ENCODE measurements around the gene CASKIN2.
A peak's percentile ranks its signal among the peaks of the same experiment; 100 is the strongest.

The CASKIN2 gene

DNA sequence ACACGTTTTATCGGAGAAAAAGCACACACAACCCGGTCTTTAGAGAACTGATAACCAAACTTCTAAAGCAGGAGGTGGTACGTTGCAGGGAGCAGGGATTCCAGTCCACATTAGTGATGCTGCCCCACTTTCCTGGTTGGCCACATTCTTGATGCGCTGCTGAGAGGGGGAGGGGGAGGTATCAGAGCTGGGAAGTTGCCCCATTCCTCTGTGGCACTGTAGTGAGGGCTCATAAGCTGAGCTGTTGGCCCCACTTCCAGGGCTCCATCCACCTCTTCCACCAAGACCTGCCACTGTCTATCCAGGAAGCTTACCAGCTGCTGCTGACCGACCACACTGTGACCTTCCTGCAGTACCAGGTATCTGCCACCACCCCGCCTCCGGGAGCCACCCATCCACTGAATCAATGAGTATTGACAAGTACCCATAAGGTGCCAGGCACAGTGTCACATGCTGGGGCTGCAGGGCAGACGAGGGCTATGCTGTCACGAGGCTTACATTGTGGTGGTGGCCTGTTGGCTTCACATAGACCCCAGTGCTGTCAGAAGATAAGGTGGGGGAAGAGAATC, 2.0 kb upstream of the CASKIN2 start:
- TF ChIP-seq, protein P1, sequence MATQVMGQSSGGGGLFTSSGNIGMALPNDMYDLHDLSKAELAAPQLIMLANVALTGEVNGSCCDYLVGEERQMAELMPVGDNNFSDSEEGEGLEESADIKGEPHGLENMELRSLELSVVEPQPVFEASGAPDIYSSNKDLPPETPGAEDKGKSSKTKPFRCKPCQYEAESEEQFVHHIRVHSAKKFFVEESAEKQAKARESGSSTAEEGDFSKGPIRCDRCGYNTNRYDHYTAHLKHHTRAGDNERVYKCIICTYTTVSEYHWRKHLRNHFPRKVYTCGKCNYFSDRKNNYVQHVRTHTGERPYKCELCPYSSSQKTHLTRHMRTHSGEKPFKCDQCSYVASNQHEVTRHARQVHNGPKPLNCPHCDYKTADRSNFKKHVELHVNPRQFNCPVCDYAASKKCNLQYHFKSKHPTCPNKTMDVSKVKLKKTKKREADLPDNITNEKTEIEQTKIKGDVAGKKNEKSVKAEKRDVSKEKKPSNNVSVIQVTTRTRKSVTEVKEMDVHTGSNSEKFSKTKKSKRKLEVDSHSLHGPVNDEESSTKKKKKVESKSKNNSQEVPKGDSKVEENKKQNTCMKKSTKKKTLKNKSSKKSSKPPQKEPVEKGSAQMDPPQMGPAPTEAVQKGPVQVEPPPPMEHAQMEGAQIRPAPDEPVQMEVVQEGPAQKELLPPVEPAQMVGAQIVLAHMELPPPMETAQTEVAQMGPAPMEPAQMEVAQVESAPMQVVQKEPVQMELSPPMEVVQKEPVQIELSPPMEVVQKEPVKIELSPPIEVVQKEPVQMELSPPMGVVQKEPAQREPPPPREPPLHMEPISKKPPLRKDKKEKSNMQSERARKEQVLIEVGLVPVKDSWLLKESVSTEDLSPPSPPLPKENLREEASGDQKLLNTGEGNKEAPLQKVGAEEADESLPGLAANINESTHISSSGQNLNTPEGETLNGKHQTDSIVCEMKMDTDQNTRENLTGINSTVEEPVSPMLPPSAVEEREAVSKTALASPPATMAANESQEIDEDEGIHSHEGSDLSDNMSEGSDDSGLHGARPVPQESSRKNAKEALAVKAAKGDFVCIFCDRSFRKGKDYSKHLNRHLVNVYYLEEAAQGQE (IDR thresholded peaks at IDR 0.05; ENCODE audit: low read depth) = no peak
- no peak for TF ChIP-seq ZBTB7A (IDR thresholded peaks at IDR 0.05; ENCODE audit: low read depth)
- TF ChIP-seq TCF12 (IDR thresholded peaks at IDR 0.05; ENCODE audit: low read depth) = no peak
- no peak for TF ChIP-seq CREB1 (IDR thresholded peaks at IDR 0.05; ENCODE audit: low read depth)
- no peak for TF ChIP-seq FOXM1 (IDR thresholded peaks at IDR 0.05; ENCODE audit: borderline replicate concordance, low read depth)
- no peak for TF ChIP-seq TAF1 (IDR thresholded peaks at IDR 0.05; ENCODE audit: low read depth)
- TF ChIP-seq YY1 (IDR thresholded peaks at IDR 0.05; ENCODE audit: low read depth) = no peak
- TF ChIP-seq, protein P2, sequence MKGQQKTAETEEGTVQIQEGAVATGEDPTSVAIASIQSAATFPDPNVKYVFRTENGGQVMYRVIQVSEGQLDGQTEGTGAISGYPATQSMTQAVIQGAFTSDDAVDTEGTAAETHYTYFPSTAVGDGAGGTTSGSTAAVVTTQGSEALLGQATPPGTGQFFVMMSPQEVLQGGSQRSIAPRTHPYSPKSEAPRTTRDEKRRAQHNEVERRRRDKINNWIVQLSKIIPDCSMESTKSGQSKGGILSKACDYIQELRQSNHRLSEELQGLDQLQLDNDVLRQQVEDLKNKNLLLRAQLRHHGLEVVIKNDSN (IDR thresholded peaks at IDR 0.05) = no peak
- no peak for TF ChIP-seq RAD21 (IDR thresholded peaks at IDR 0.05; ENCODE audit: low read depth)
- TF ChIP-seq, protein P3, sequence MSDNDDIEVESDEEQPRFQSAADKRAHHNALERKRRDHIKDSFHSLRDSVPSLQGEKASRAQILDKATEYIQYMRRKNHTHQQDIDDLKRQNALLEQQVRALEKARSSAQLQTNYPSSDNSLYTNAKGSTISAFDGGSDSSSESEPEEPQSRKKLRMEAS (IDR thresholded peaks at IDR 0.05) = no peak
- TF ChIP-seq EP300 (IDR thresholded peaks at IDR 0.05; ENCODE audit: borderline replicate concordance) = no peak
- TF ChIP-seq NFIC (IDR thresholded peaks at IDR 0.05) = no peak
- no peak for TF ChIP-seq CEBPB (IDR thresholded peaks at IDR 0.05)
- TF ChIP-seq TEAD4 (IDR thresholded peaks at IDR 0.05) = no peak
- no peak for TF ChIP-seq EGR1 (IDR thresholded peaks at IDR 0.05)

DNA sequence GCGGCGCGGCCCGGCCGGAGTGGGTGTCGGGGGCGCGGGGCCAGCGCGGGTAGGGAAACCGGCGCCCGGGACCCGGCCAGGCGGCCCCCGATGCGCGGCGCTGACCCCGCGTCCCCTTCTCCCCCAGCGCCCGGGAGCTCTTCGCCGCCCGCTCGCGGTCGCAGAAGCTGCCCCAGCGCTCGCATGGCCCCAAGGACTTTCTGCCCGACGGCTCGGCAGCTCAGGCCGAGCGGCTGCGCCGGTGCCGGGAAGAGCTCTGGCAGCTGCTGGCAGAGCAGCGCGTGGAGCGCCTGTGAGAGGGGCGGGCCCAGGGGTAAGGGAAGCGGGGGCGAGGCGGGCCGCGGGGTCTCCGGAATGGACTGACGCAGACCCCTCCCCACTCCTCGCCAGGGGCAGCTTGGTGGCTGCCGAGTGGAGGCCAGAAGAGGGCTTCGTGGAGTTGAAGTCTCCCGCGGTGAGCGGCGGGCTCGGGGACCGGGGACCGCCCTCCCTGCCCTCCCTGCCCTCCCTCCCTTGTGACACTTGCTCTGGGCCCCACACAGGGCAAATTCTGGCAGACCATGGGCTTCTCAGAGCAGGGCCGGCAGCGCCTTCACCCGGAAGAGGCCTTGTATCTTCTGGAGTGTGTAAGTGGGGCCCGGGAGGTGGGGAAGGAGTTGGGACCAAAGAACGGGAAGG, 1.4 kb upstream of the CASKIN2 start:
- TF ChIP-seq EP300 (IDR thresholded peaks at IDR 0.05; ENCODE audit: borderline replicate concordance) (peak; percentile 16; the same call in 1 of the 2 replicates), EGR1 (IDR thresholded peaks at IDR 0.05) (peak; percentile 67), ZBTB7A (IDR thresholded peaks at IDR 0.05; ENCODE audit: low read depth) (peak; percentile 74; the same call in 1 of the 2 replicates), CREB1 (IDR thresholded peaks at IDR 0.05; ENCODE audit: low read depth) (no peak)

DNA sequence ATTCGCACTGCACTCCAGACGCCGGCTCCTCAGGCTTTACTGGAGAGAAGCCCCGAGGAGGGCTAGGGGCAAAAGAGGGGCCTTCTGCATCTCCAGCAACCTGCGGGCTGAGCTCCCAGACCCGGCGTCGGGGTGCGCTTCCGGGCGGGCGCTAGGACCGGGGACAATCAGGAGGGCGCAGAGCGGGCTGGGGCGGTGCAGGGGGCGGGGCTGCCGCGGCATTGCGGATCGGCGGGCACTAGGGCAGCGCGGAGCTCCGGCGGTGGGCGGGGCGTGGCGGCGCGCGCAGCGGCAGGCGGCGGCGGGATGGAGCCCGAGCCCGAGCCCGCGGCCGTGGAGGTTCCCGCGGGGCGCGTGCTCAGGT, 900 bp upstream of the CASKIN2 start, which contains the start of gene TSEN54:
TSEN54 (plus strand) TSS at position 274 of the 364 bp plus-strand sequence; CDS start at position 307, 33 bp downstream.
- TF ChIP-seq YY1 (IDR thresholded peaks at IDR 0.05; ENCODE audit: low read depth) = no peak; the same call in 1 of the 2 replicates
- TF ChIP-seq EP300 (IDR thresholded peaks at IDR 0.05; ENCODE audit: borderline replicate concordance) = no peak
- TF ChIP-seq EGR1 (IDR thresholded peaks at IDR 0.05) = no peak
- TF ChIP-seq NFIC (IDR thresholded peaks at IDR 0.05) = no peak
- TF ChIP-seq, protein P1 (IDR thresholded peaks at IDR 0.05; ENCODE audit: low read depth) = no peak
- TF ChIP-seq RAD21 (IDR thresholded peaks at IDR 0.05; ENCODE audit: low read depth) = no peak
- TF ChIP-seq, protein P3 (IDR thresholded peaks at IDR 0.05) = peak; percentile 40; the same call in 1 of the 2 replicates
- TF ChIP-seq, protein P2 (IDR thresholded peaks at IDR 0.05) = no peak
- no peak for TF ChIP-seq TAF1 (IDR thresholded peaks at IDR 0.05; ENCODE audit: low read depth)
- peak; percentile 55 for TF ChIP-seq TEAD4 (IDR thresholded peaks at IDR 0.05)
- no peak for TF ChIP-seq ZBTB7A (IDR thresholded peaks at IDR 0.05; ENCODE audit: low read depth)
- no peak for TF ChIP-seq CEBPB (IDR thresholded peaks at IDR 0.05)
- TF ChIP-seq TCF12 (IDR thresholded peaks at IDR 0.05; ENCODE audit: low read depth) = no peak; the same call in 1 of the 2 replicates
- no peak for TF ChIP-seq FOXM1 (IDR thresholded peaks at IDR 0.05; ENCODE audit: borderline replicate concordance, low read depth)
- no peak for TF ChIP-seq CREB1 (IDR thresholded peaks at IDR 0.05; ENCODE audit: low read depth)

DNA sequence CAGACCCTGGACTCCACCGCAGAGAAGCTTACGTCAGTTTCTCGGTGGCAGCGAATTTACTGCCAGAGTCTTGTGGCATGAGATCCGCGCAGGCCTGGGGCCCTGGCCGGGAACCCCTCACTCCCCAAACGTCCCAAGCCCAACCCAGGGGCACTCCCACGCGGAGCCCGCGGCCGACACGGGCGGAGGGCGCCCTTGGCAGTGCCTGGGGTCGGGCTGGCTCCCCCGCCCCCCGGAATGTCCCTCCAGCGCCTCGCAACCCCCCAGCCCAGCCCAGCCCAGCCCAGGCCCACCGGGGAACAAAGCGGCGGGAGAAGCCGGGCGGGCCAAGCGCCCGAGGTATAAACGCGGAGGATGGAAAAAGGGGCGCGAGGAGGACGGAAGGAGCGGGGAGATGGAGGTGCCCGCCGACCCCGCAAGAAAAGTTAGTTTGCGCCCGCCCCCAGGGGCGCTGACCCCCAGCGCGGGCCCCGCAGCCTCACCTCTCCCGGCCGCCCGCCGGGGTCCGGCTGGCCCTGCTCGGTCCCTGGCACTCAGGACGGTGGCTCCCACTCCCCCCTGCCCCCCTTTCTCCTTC, 330 bp downstream of the CASKIN2 start:
- TF ChIP-seq CEBPB (IDR thresholded peaks at IDR 0.05) (no peak), EP300 (IDR thresholded peaks at IDR 0.05; ENCODE audit: borderline replicate concordance) (no peak), YY1 (IDR thresholded peaks at IDR 0.05; ENCODE audit: low read depth) (peak; percentile 12; the same call in 1 of the 2 replicates), TAF1 (IDR thresholded peaks at IDR 0.05; ENCODE audit: low read depth) (peak; percentile 66)
- TF ChIP-seq, protein P2 (IDR thresholded peaks at IDR 0.05) = no peak

All from Ishikawa (cell line).